ENCODE measurements around the gene RPL37A.

GRCh38 chr2:216508229-216508628 is 9.6 kb downstream of the RPL37A start:
- TF ChIP-seq POLR2A (IDR thresholded peaks at IDR 0.05) (no peak), CTCF (IDR thresholded peaks at IDR 0.05) (no peak)
